ENCODE results near the gene WASL. TPM values are rescaled to one million over a fixed set of nuclear protein-coding genes. Genes with fewer than 3 reads are reported as not detected.

Gene WASL
- total and polyA plus RNA-seq, 2 of the 13 experiments (the other 11 are each of a cell fraction or from before 2014, with no cell fraction given) = 7.9 to 12.8 TPM

- TF ChIP-seq, protein P1, sequence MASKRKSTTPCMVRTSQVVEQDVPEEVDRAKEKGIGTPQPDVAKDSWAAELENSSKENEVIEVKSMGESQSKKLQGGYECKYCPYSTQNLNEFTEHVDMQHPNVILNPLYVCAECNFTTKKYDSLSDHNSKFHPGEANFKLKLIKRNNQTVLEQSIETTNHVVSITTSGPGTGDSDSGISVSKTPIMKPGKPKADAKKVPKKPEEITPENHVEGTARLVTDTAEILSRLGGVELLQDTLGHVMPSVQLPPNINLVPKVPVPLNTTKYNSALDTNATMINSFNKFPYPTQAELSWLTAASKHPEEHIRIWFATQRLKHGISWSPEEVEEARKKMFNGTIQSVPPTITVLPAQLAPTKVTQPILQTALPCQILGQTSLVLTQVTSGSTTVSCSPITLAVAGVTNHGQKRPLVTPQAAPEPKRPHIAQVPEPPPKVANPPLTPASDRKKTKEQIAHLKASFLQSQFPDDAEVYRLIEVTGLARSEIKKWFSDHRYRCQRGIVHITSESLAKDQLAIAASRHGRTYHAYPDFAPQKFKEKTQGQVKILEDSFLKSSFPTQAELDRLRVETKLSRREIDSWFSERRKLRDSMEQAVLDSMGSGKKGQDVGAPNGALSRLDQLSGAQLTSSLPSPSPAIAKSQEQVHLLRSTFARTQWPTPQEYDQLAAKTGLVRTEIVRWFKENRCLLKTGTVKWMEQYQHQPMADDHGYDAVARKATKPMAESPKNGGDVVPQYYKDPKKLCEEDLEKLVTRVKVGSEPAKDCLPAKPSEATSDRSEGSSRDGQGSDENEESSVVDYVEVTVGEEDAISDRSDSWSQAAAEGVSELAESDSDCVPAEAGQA (IDR thresholded peaks at IDR 0.05; ENCODE audit: low read depth) = no peak
- TF ChIP-seq, protein P1 (CRISPR knock-in tag; IDR thresholded peaks at IDR 0.05; ENCODE audit: borderline replicate concordance) = no peak
- no peak for TF ChIP-seq NFRKB (IDR thresholded peaks at IDR 0.05)
- TF ChIP-seq ATF1 (CRISPR knock-in tag; IDR thresholded peaks at IDR 0.05) = no peak
- no peak for TF ChIP-seq GATAD2A (CRISPR knock-in tag; IDR thresholded peaks at IDR 0.05)
Observed at GRCh38 chr7:123717689-123718088, 31.1 kb downstream of the WASL start (continued).

- H3K9ac ChIP-seq (ENCODE audit: insufficient read depth, low read depth, low read length) = no peak overlapping the region
- H3K4me3 ChIP-seq (replicated peaks in 1 of 3; ENCODE audit: insufficient read depth in 1 of 3, low read depth in 2 of 3, low read length in 3 of 3) = no peak overlapping the region
- H3K36me3 ChIP-seq (replicated peaks in 1 of 2; ENCODE audit: control insufficient read depth in 1 of 2, insufficient read depth in 2 of 2, low read length in 2 of 2) = peaks cover 0 to 3% of the 10 kb centered on the region in 2 experiments; a peak in 3 of 5 replicates
- H3K9me3 ChIP-seq (ENCODE audit: low read length) = no peaks in the 10 kb centered on the region
- peaks cover 86% of the 10 kb centered on the region for H3K79me2 ChIP-seq (ENCODE audit: insufficient read depth, low read length)
- intact Hi-C loops (cut with micrococcal nuclease; ENCODE audit: unreplicated experiment) = no loop called here
- 95% methylated on average over 1 of the region's 1 CpG for WGBS (ENCODE audit: low lambda C conversion rate)
- peaks cover 22% of the 10 kb centered on the region; the same call in 1 of the 2 replicates for H4K20me1 ChIP-seq (ENCODE audit: insufficient read depth, low read length)
- ATAC-seq (no peak), DNase-seq (ENCODE audit: low spot score) (no peak), FAIRE-seq (no peak)
- no peak overlapping the region for H3K4me2 ChIP-seq (ENCODE audit: low read depth, low read length)
- H3K27me3 ChIP-seq (ENCODE audit: control insufficient read depth in 1 of 2, insufficient read depth in 2 of 2, low read length in 2 of 2) = no peaks in the 10 kb centered on the region
- POLR2A ChIA-PET = no interaction called here
- no peak overlapping the region for H3K27ac ChIP-seq (ENCODE audit: extremely low read length, insufficient read depth, low read length)
- H3K4me1 ChIP-seq (ENCODE audit: insufficient read depth, low read length) = peaks cover 48% of the 10 kb centered on the region
- in situ Hi-C loops (cut with HindIII; ENCODE audit: extremely low pct_ligation_motif_present, low pct_unique_long_range_greater_than_20kb) = no loop called here
- H2AFZ ChIP-seq (ENCODE audit: low read length) = no peak overlapping the region
- CTCF ChIA-PET (ENCODE audit: low intra/inter-chr PET ratio, low total read pairs) = no interaction called here
- no TSS peak for BruUV-seq (replicated peaks)
- no peak for TF ChIP-seq ZFP36 (IDR thresholded peaks at IDR 0.05; ENCODE audit: borderline replicate concordance, low read depth, low read length, partially characterized antibody)
- no peak for TF ChIP-seq SMARCE1 (IDR thresholded peaks at IDR 0.05; ENCODE audit: borderline replicate concordance)
- TF ChIP-seq ZNF777 (CRISPR knock-in tag; IDR thresholded peaks at IDR 0.05) = no peak
- no peak for TF ChIP-seq FOXM1 (CRISPR knock-in tag; IDR thresholded peaks at IDR 0.05)
- no peak for TF ChIP-seq RXRA (CRISPR knock-in tag; IDR thresholded peaks at IDR 0.05)
- no peak for TF ChIP-seq MTERF4 (CRISPR knock-in tag; IDR thresholded peaks at IDR 0.05)
- TF ChIP-seq, protein P2, sequence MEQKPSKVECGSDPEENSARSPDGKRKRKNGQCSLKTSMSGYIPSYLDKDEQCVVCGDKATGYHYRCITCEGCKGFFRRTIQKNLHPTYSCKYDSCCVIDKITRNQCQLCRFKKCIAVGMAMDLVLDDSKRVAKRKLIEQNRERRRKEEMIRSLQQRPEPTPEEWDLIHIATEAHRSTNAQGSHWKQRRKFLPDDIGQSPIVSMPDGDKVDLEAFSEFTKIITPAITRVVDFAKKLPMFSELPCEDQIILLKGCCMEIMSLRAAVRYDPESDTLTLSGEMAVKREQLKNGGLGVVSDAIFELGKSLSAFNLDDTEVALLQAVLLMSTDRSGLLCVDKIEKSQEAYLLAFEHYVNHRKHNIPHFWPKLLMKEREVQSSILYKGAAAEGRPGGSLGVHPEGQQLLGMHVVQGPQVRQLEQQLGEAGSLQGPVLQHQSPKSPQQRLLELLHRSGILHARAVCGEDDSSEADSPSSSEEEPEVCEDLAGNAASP (CRISPR knock-in tag; IDR thresholded peaks at IDR 0.05; ENCODE audit: borderline replicate concordance) = no peak
- TF ChIP-seq MZF1 (CRISPR knock-in tag; IDR thresholded peaks at IDR 0.05; ENCODE audit: borderline replicate concordance) = no peak
- TF ChIP-seq USF2 (IDR thresholded peaks at IDR 0.05; ENCODE audit: low read depth, low read length) = no peak
- TF ChIP-seq USF2 (CRISPR knock-in tag; IDR thresholded peaks at IDR 0.05; ENCODE audit: borderline replicate concordance) = no peak
Observed at GRCh38 chr7:123716877-123717276, 31.9 kb downstream of the WASL start.
